K562 (cell line): ENCODE data around the gene MPIG6B. TPM values are rescaled to one million over a fixed set of nuclear protein-coding genes. Genes with fewer than 3 reads are reported as not detected.

Experiments
- CBFB ChIP-seq: sonication (generic); formaldehyde crosslinking; IDR thresholded peaks from 2 replicates; pipeline ENCODE4 v1.4.0; 2020; ENCODE audit warnings: mild to moderate bottlenecking, missing genetic modification reagents
- CHD2 ChIP-seq: IDR thresholded peaks from 2 replicates; pipeline ENCODE4 v1.6.1; 2011; ENCODE audit warnings: low read depth, low read length
- HNRNPH1 ChIP-seq: fragments of 200-400 bp; formaldehyde crosslinking; optimal IDR thresholded peaks from 2 replicates; pipeline ENCODE3; 2017; ENCODE audit warnings: low read depth, mild to moderate bottlenecking, low read length, moderate library complexity
- ILF3 ChIP-seq: fragments of 450-650 bp; IDR thresholded peaks from 2 replicates; pipeline ENCODE4 v1.6.1; 2018; ENCODE audit warnings: antibody characterized with exemption, mild to moderate bottlenecking, moderate library complexity, borderline replicate concordance
- JUNB ChIP-seq: fragments of 450-650 bp; formaldehyde crosslinking; conservative IDR thresholded peaks from 2 replicates; pipeline ENCODE4 v1.4.0; 2020; ENCODE audit warnings: mild to moderate bottlenecking
- MEF2D ChIP-seq: conservative IDR thresholded peaks from 2 replicates; pipeline ENCODE4 v1.6.1; 2016; ENCODE audit warnings: low read depth, missing genetic modification characterization, missing compliant biosample characterization
- PCBP1 ChIP-seq: fragments of 200-400 bp; formaldehyde crosslinking; IDR thresholded peaks from 2 replicates; pipeline ENCODE4 v1.6.1; 2018; ENCODE audit warnings: mild to moderate bottlenecking, low read depth, low read length; ENCODE audit not compliant: poor library complexity, severe bottlenecking
- RB1 ChIP-seq: fragments of 450-650 bp; IDR thresholded peaks from 2 replicates; pipeline ENCODE4 v1.6.1; 2017; ENCODE audit warnings: low read depth, mild to moderate bottlenecking
- TAF1 ChIP-seq: IDR thresholded peaks from 2 replicates; pipeline ENCODE4 v1.6.1; 2011; ENCODE audit warnings: mild to moderate bottlenecking, low read length, moderate library complexity; ENCODE audit not compliant: insufficient read depth, control insufficient read depth, severe bottlenecking; ENCODE audit errors: extremely low read depth
- TAL1 ChIP-seq: fragments of 450-650 bp; IDR thresholded peaks from 2 replicates; pipeline ENCODE4 v1.6.1; 2016; ENCODE audit warnings: mild to moderate bottlenecking
- WHSC1 ChIP-seq: IDR thresholded peaks from one replicate; pipeline ENCODE4 v1.6.1; 2012; ENCODE audit warnings: low read length, control low read depth, inconsistent platforms
- polyA plus RNA-seq, 8 experiments: library from polyadenylated mRNA; depleted of rRNA in 4 of 8; stranded (reverse) in 5 of 8; unstranded in 3 of 8; fragments of >200 nt; fragmentation: Nextera tagmentation in 2 of 8; fragmentation: Illumina TruSeq in 1 of 8; extraction: Ambion mirVana in 2 of 8; extraction: Trizol in 1 of 8; gene quantifications; 2 replicates each; pipeline versions ENCODE4 v1.2.1 to v1.2.3, GENCODE V29; 2011 to 2014; ENCODE audit warnings: inconsistent platforms in 1 of 8, missing spikeins in 1 of 8
- total RNA-seq, 7 experiments: library from RNA; depleted of rRNA in 6 of 7; stranded (reverse); fragments of >200 nt in 6 of 7; fragmentation: Illumina TruSeq in 2 of 7; extraction: Trizol in 2 of 7; gene quantifications; 2 replicates each; pipeline versions ENCODE4 v1.2.1 to v1.2.3, GENCODE V29; 2011 to 2021; ENCODE audit warnings: low replicate concordance in 1 of 7
- TF ChIP-seq, protein P1 (sequence below): fragments of 450-650 bp; conservative IDR thresholded peaks from 2 replicates; pipeline ENCODE4 v1.6.1; 2016; ENCODE audit warnings: missing genetic modification characterization, low read depth, mild to moderate bottlenecking, missing compliant biosample characterization, moderate library complexity
- TF ChIP-seq, protein P2 (sequence below): fragments of 450-650 bp; conservative IDR thresholded peaks from 2 replicates; pipeline ENCODE4 v1.6.1; 2016; ENCODE audit warnings: missing genetic modification characterization, low read depth, mild to moderate bottlenecking, control low read depth, missing compliant biosample characterization
- TF ChIP-seq, protein P3 (sequence below): sonication (generic); formaldehyde crosslinking; IDR thresholded peaks from 2 replicates; pipeline ENCODE4 v1.8.0; 2022; ENCODE audit warnings: mild to moderate bottlenecking, missing genetic modification reagents
- TF ChIP-seq, protein P4 (sequence below): fragments of 250-450 bp; sonication (Bioruptor Pico); IDR thresholded peaks from 2 replicates; pipeline ENCODE4 v1.4.0; 2020; ENCODE audit warnings: borderline replicate concordance
- TF ChIP-seq, protein P5 (sequence below): fragments of 250-450 bp; sonication (Bioruptor Pico); IDR thresholded peaks from 2 replicates; pipeline ENCODE4 v1.4.0; 2020; ENCODE audit warnings: mild to moderate bottlenecking

The MPIG6B gene
- total and polyA plus RNA-seq, 9 of the 15 experiments (the other 6 are each of a cell fraction or from before 2014, with no cell fraction given): 0.11 to 1.2 (median 0.28) TPM; not detected in 1

DNA sequence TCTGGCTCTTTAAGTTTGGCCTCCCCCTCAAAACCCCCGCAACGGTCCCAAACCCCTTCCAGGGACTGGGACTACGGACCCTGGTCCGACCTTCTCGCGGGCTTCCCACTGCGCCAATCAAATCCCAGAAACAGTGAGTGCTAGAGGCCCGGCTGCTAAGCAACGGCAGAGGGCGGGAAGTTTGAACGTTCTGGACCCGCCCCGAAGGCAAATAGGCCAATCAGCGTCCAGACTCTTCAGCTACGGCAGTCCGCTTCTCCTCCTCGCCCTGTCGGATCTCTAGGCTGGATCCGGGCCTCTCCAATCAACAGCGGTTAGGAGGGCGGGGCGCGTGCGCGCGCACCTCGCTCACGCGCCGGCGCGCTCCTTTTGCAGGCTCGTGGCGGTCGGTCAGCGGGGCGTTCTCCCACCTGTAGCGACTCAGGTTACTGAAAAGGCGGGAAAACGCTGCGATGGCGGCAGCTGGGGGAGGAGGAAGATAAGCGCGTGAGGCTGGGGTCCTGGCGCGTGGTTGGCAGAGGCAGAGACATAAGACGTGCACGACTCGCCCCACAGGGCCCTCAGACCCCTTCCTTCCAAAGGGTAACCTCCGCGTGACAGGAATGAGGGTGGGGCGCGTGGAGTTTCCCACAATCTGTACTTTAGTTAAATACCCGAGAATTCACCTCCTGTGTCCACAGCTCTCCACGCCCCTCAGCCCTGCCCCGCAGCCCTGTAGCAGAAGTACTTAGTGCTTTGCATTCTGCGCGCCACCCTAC lies 16.6 kb downstream of the MPIG6B start, which contains the start of gene MSH5 (continued):
- TF ChIP-seq JUNB (CRISPR knock-in tag): no peak
- TF ChIP-seq RB1: no peak
- peak; percentile 85; the same call in 1 of the 2 replicates for TF ChIP-seq CBFB (CRISPR knock-in tag)
- TF ChIP-seq PCBP1: peak; percentile 84
- TF ChIP-seq, protein P1, sequence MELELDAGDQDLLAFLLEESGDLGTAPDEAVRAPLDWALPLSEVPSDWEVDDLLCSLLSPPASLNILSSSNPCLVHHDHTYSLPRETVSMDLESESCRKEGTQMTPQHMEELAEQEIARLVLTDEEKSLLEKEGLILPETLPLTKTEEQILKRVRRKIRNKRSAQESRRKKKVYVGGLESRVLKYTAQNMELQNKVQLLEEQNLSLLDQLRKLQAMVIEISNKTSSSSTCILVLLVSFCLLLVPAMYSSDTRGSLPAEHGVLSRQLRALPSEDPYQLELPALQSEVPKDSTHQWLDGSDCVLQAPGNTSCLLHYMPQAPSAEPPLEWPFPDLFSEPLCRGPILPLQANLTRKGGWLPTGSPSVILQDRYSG (tag): peak; percentile 79
- no peak for TF ChIP-seq WHSC1
- TF ChIP-seq MEF2D (tag): peak; percentile 55; the same call in 1 of the 2 replicates
- TF ChIP-seq CHD2: peak; percentile 92
- TF ChIP-seq, protein P2, sequence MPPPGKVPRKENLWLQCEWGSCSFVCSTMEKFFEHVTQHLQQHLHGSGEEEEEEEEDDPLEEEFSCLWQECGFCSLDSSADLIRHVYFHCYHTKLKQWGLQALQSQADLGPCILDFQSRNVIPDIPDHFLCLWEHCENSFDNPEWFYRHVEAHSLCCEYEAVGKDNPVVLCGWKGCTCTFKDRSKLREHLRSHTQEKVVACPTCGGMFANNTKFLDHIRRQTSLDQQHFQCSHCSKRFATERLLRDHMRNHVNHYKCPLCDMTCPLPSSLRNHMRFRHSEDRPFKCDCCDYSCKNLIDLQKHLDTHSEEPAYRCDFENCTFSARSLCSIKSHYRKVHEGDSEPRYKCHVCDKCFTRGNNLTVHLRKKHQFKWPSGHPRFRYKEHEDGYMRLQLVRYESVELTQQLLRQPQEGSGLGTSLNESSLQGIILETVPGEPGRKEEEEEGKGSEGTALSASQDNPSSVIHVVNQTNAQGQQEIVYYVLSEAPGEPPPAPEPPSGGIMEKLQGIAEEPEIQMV (tag): no peak
- no peak for TF ChIP-seq TAF1
- TF ChIP-seq HNRNPH1: no peak
- TF ChIP-seq TAL1: no peak
- TF ChIP-seq, protein P3, sequence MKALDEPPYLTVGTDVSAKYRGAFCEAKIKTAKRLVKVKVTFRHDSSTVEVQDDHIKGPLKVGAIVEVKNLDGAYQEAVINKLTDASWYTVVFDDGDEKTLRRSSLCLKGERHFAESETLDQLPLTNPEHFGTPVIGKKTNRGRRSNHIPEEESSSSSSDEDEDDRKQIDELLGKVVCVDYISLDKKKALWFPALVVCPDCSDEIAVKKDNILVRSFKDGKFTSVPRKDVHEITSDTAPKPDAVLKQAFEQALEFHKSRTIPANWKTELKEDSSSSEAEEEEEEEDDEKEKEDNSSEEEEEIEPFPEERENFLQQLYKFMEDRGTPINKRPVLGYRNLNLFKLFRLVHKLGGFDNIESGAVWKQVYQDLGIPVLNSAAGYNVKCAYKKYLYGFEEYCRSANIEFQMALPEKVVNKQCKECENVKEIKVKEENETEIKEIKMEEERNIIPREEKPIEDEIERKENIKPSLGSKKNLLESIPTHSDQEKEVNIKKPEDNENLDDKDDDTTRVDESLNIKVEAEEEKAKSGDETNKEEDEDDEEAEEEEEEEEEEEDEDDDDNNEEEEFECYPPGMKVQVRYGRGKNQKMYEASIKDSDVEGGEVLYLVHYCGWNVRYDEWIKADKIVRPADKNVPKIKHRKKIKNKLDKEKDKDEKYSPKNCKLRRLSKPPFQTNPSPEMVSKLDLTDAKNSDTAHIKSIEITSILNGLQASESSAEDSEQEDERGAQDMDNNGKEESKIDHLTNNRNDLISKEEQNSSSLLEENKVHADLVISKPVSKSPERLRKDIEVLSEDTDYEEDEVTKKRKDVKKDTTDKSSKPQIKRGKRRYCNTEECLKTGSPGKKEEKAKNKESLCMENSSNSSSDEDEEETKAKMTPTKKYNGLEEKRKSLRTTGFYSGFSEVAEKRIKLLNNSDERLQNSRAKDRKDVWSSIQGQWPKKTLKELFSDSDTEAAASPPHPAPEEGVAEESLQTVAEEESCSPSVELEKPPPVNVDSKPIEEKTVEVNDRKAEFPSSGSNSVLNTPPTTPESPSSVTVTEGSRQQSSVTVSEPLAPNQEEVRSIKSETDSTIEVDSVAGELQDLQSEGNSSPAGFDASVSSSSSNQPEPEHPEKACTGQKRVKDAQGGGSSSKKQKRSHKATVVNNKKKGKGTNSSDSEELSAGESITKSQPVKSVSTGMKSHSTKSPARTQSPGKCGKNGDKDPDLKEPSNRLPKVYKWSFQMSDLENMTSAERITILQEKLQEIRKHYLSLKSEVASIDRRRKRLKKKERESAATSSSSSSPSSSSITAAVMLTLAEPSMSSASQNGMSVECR (CRISPR knock-in tag): peak; percentile 99
- TF ChIP-seq ILF3: no peak
- TF ChIP-seq, protein P4, sequence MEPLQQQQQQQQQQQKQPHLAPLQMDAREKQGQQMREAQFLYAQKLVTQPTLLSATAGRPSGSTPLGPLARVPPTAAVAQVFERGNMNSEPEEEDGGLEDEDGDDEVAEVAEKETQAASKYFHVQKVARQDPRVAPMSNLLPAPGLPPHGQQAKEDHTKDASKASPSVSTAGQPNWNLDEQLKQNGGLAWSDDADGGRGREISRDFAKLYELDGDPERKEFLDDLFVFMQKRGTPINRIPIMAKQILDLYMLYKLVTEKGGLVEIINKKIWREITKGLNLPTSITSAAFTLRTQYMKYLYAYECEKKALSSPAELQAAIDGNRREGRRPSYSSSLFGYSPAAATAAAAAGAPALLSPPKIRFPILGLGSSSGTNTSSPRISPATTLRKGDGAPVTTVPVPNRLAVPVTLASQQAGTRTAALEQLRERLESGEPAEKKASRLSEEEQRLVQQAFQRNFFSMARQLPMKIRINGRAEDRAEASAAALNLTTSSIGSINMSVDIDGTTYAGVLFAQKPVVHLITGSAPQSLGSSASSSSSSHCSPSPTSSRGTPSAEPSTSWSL (CRISPR knock-in tag): 0 out of 2 replicates have a peak, but pooled peaks have one; percentile 68
- TF ChIP-seq, protein P5, sequence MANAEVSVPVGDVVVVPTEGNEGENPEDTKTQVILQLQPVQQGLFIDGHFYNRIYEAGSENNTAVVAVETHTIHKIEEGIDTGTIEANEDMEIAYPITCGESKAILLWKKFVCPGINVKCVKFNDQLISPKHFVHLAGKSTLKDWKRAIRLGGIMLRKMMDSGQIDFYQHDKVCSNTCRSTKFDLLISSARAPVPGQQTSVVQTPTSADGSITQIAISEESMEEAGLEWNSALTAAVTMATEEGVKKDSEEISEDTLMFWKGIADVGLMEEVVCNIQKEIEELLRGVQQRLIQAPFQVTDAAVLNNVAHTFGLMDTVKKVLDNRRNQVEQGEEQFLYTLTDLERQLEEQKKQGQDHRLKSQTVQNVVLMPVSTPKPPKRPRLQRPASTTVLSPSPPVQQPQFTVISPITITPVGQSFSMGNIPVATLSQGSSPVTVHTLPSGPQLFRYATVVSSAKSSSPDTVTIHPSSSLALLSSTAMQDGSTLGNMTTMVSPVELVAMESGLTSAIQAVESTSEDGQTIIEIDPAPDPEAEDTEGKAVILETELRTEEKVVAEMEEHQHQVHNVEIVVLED (CRISPR knock-in tag): peak; percentile 54
